Progenitor cell of endocrine pancreas (in vitro differentiated cells): ENCODE data around the gene ABCF3. TPM values are rescaled to one million over a fixed set of nuclear protein-coding genes. Genes with fewer than 3 reads are reported as not detected.

Experiments used
- DNase-seq: peaks from one replicate; pipeline ENCODE4 v3.0.0; 2021; ENCODE audit warnings: low spot score; ENCODE audit not compliant: unreplicated experiment
- H3K27ac Mint-ChIP-seq: 2 replicates; pipeline ENCODE4 v1.8.0; 2021; ENCODE audit warnings: mild to moderate bottlenecking, moderate library complexity, mixed read lengths
- H3K27me3 Mint-ChIP-seq: 2 replicates; pipeline ENCODE4 v1.8.0; 2021; ENCODE audit warnings: mixed read lengths
- H3K36me3 Mint-ChIP-seq: 2 replicates; pipeline ENCODE4 v1.8.0; 2022; ENCODE audit warnings: mixed read lengths; ENCODE audit not compliant: insufficient read depth
- H3K4me1 Mint-ChIP-seq: 2 replicates; pipeline ENCODE4 v1.8.0; 2021; ENCODE audit warnings: low read depth, mixed read lengths
- H3K4me3 Mint-ChIP-seq: 2 replicates; pipeline ENCODE4 v1.8.0; 2021; ENCODE audit warnings: low read depth, mild to moderate bottlenecking, moderate library complexity, mixed read lengths
- H3K9me3 Mint-ChIP-seq: 2 replicates; pipeline ENCODE4 v1.8.0; 2021; ENCODE audit warnings: low read depth, mixed read lengths
- CTCF ChIP-seq: fragments of 200-600 bp; sonication (generic); IDR thresholded peaks from one replicate; pipeline ENCODE4 v1.5.0; 2021; ENCODE audit warnings: antibody characterized with exemption, mild to moderate bottlenecking; ENCODE audit not compliant: unreplicated experiment
- microRNA-seq: library from miRNA; unstranded; fragments of <30 nt; microRNA quantifications from one replicate; pipeline ENCODE4 v1.1.0, GENCODE V29; 2020; ENCODE audit warnings: borderline number of aligned reads; ENCODE audit not compliant: unreplicated experiment
- total RNA-seq: library from RNA; stranded (reverse); gene quantifications from 2 replicates; pipeline ENCODE4 v1.2.1, GENCODE V29; 2021

The ABCF3 gene
- total RNA-seq, 1 donor from 2014 or later = 60.8 TPM

GRCh38 chr3:184241141-184241446 is 55.1 kb downstream of the ABCF3 start:
- Mint-ChIP-seq H3K27me3 (peaks cover 3% of the 10 kb centered on the region), H3K27ac (no peak overlapping the region), H3K4me3 (no peak overlapping the region), H3K9me3 (no peaks in the 10 kb centered on the region), H3K36me3 (peaks cover 10% of the 10 kb centered on the region), H3K4me1 (no peaks in the 10 kb centered on the region)
- no peak for DNase-seq
- no peak for TF ChIP-seq CTCF

- Mint-ChIP-seq H3K4me1 (no peaks in the 10 kb centered on the region), H3K27ac (no peak overlapping the region), H3K9me3 (no peaks in the 10 kb centered on the region), H3K27me3 (peaks cover 3% of the 10 kb centered on the region), H3K36me3 (peaks cover 10% of the 10 kb centered on the region), H3K4me3 (no peak overlapping the region)
- DNase-seq = no peak
- TF ChIP-seq CTCF = peak; percentile 49
These were observed 55.7 kb downstream of the ABCF3 start for GRCh38 chr3:184241447-184242296.

- Mint-ChIP-seq H3K36me3 (peaks cover 10% of the 10 kb centered on the region), H3K27me3 (peaks cover 3% of the 10 kb centered on the region), H3K4me3 (no peak overlapping the region), H3K27ac (no peak overlapping the region), H3K4me1 (no peaks in the 10 kb centered on the region), H3K9me3 (no peaks in the 10 kb centered on the region)
- no peak for TF ChIP-seq CTCF
- no peak for DNase-seq
These were observed 56.3 kb downstream of the ABCF3 start for GRCh38 chr3:184242297-184242685.

Small RNA genes lying within 50 kb of the gene (microRNA-seq; reads per million reads assigned to microRNA genes)
- gene MIR1224 = 164 reads per million, percentile 61 among the genes with 10 or more reads in this experiment

Other genes with a start within 250 kb of the ABCF3 start
- 109 and 111 TPM in 2 replicates for gene ABCC5, start 168.3 kb upstream of the ABCF3 start, total RNA-seq
- not detected in 2 replicates for gene HTR3D, start 154.5 kb upstream of the ABCF3 start, total RNA-seq
- gene HTR3C, start 133.2 kb upstream of the ABCF3 start, total RNA-seq = not detected in 2 replicates
- not detected in 2 replicates for gene HTR3E, start 89.1 kb upstream of the ABCF3 start, total RNA-seq
- gene EIF2B5, start 50.8 kb upstream of the ABCF3 start, total RNA-seq = 45.4 and 45.7 TPM in 2 replicates
- 112 and 118 TPM in 2 replicates for gene DVL3, start 30.8 kb upstream of the ABCF3 start, total RNA-seq
- 213 and 223 TPM in 2 replicates for gene AP2M1, start 11.3 kb upstream of the ABCF3 start, total RNA-seq
- 67.9 and 71.5 TPM in 2 replicates for gene VWA5B2, start 43.4 kb downstream of the ABCF3 start, total RNA-seq
- 34.5 and 35.3 TPM in 2 replicates for gene ALG3, start 62.8 kb downstream of the ABCF3 start, total RNA-seq
- gene EEF1AKMT4, start 63.5 kb downstream of the ABCF3 start, total RNA-seq = 3.9 and 4.5 TPM in 2 replicates
- gene CAMK2N2, start 75.4 kb downstream of the ABCF3 start, total RNA-seq = 1.3 and 1.4 TPM in 2 replicates
- gene ECE2, start 89.8 kb downstream of the ABCF3 start, total RNA-seq = not detected in 2 replicates
- 259 and 269 TPM in 2 replicates for gene PSMD2, start 113.0 kb downstream of the ABCF3 start, total RNA-seq
- 333 and 341 TPM in 2 replicates for gene EIF4G1, start 128.4 kb downstream of the ABCF3 start, total RNA-seq
- gene FAM131A, start 151.4 kb downstream of the ABCF3 start, total RNA-seq = 15.4 and 17.3 TPM in 2 replicates
- 21.9 and 22.4 TPM in 2 replicates for gene CLCN2, start 175.4 kb downstream of the ABCF3 start, total RNA-seq
- 89.3 and 90.5 TPM in 2 replicates for gene POLR2H, start 175.5 kb downstream of the ABCF3 start, total RNA-seq
- gene THPO, start 192.0 kb downstream of the ABCF3 start, total RNA-seq = 6.2 and 7.1 TPM in 2 replicates
- 10.2 and 13.0 TPM in 2 replicates for gene CHRD, start 193.9 kb downstream of the ABCF3 start, total RNA-seq